Neuronal stem cell (in vitro differentiated cells): ENCODE data around the gene FERMT2.

ENCODE experiments used
- DNase-seq: peaks from one replicate; pipeline ENCODE4 v3.0.0-alpha.2; 2013; ENCODE audit warnings: low spot score
- H2AFZ ChIP-seq: one replicate; pipeline ENCODE4 v1.6.1; 2013; ENCODE audit warnings: mild to moderate bottlenecking, low read length, inconsistent platforms
- H2AK5ac ChIP-seq: 2 replicates; pipeline ENCODE4 v1.6.1; 2013; ENCODE audit warnings: low read depth, mild to moderate bottlenecking, inconsistent platforms, low read length, moderate library complexity, mixed read lengths
- H2BK120ac ChIP-seq: 2 replicates; pipeline ENCODE4 v1.6.1; 2013; ENCODE audit warnings: low read depth, mild to moderate bottlenecking, inconsistent platforms, low read length, moderate library complexity, mixed read lengths
- H2BK12ac ChIP-seq: one replicate; pipeline ENCODE4 v1.6.1; 2013; ENCODE audit warnings: low read length, inconsistent platforms
- H2BK15ac ChIP-seq: 2 replicates; pipeline ENCODE4 v1.6.1; 2013; ENCODE audit warnings: mild to moderate bottlenecking, low read length, inconsistent platforms, mixed read lengths
- H2BK5ac ChIP-seq: one replicate; pipeline ENCODE4 v1.6.1; 2013; ENCODE audit warnings: inconsistent platforms, mild to moderate bottlenecking, low read length, moderate library complexity
- H3K14ac ChIP-seq: one replicate; pipeline ENCODE4 v1.6.1; 2013; ENCODE audit warnings: low read length, inconsistent platforms
- H3K18ac ChIP-seq: 2 replicates; pipeline ENCODE4 v1.6.1; 2013; ENCODE audit warnings: low read length, inconsistent platforms
- H3K23ac ChIP-seq: 2 replicates; pipeline ENCODE4 v1.6.1; 2013; ENCODE audit warnings: low read depth, mild to moderate bottlenecking, mixed read lengths, low read length, inconsistent platforms; ENCODE audit not compliant: poor library complexity
- H3K27ac ChIP-seq: replicated peaks from 3 replicates; pipeline ENCODE4 v1.5.1; 2013; ENCODE audit warnings: low read length, inconsistent platforms
- H3K27me3 ChIP-seq, 3 experiments: 2 replicates each; pipeline ENCODE4 v1.6.1; 2013; ENCODE audit warnings: low read length in 3 of 3, mild to moderate bottlenecking in 2 of 3, inconsistent platforms in 1 of 3, low read depth in 1 of 3, mixed read lengths in 1 of 3, moderate library complexity in 1 of 3; ENCODE audit not compliant: control insufficient read depth in 3 of 3, insufficient read depth in 3 of 3
- H3K36me3 ChIP-seq, 2 donors: replicated peaks in 1 of 2; 2 replicates each; pipeline ENCODE4 v1.6.1; 2013; ENCODE audit warnings: low read length in 2 of 2; ENCODE audit not compliant: control insufficient read depth in 2 of 2, insufficient read depth in 2 of 2
- H3K4ac ChIP-seq: 2 replicates; pipeline ENCODE4 v1.6.1; 2013; ENCODE audit warnings: inconsistent platforms, mild to moderate bottlenecking, low read length, moderate library complexity
- H3K4me1 ChIP-seq, 2 donors: 1 replicate in 1 of 2; 2 replicates in 1 of 2; pipeline ENCODE4 v1.6.1; 2013; ENCODE audit warnings: low read length in 2 of 2, low read depth in 1 of 2; ENCODE audit not compliant: control insufficient read depth in 2 of 2, insufficient read depth in 1 of 2
- H3K4me2 ChIP-seq: one replicate; pipeline ENCODE4 v1.6.1; 2013; ENCODE audit warnings: mild to moderate bottlenecking, low read length, inconsistent platforms; ENCODE audit not compliant: insufficient read depth, poor library complexity, severe bottlenecking
- H3K4me3 ChIP-seq, 2 donors: 2 replicates each; pipeline ENCODE4 v1.5.1; 2013; ENCODE audit warnings: low read length in 2 of 2, mild to moderate bottlenecking in 2 of 2, inconsistent platforms in 1 of 2, moderate library complexity in 1 of 2
- H3K79me1 ChIP-seq: one replicate; pipeline ENCODE4 v1.6.1; 2013; ENCODE audit warnings: low read depth, mild to moderate bottlenecking, inconsistent platforms, low read length, moderate library complexity
- H3K9ac ChIP-seq: one replicate; pipeline ENCODE4 v1.6.1; 2013; ENCODE audit warnings: mild to moderate bottlenecking, low read depth, low read length, inconsistent platforms; ENCODE audit not compliant: poor library complexity
- H3K9me3 ChIP-seq, 2 donors: replicated peaks in 1 of 2; 2 replicates each; pipeline versions ENCODE3 to v1.6.1; 2013; ENCODE audit warnings: low read length in 2 of 2, mild to moderate bottlenecking in 2 of 2, inconsistent platforms in 1 of 2, low read depth in 1 of 2, mixed read lengths in 1 of 2, moderate library complexity in 1 of 2; ENCODE audit not compliant: control insufficient read depth in 2 of 2, insufficient read depth in 1 of 2
- H4K8ac ChIP-seq: one replicate; pipeline ENCODE4 v1.6.1; 2013; ENCODE audit warnings: low read depth, mild to moderate bottlenecking, inconsistent platforms, low read length, moderate library complexity
- H4K91ac ChIP-seq: one replicate; pipeline ENCODE4 v1.6.1; 2013; ENCODE audit warnings: low read length, low read depth, mild to moderate bottlenecking, inconsistent platforms; ENCODE audit not compliant: poor library complexity
- WGBS, 2 donors: extraction: QIAGEN DNeasy Blood & Tissue Kit; methylation state at CpG; one replicate each; pipeline ENCODE4 v1.1.7; 2013; ENCODE audit warnings: missing lambda C conversion rate in 2 of 2, mixed read lengths in 1 of 2; ENCODE audit not compliant: insufficient read length in 2 of 2, insufficient replicate concordance in 1 of 2; ENCODE audit errors: extremely low coverage in 2 of 2; 5-methylcytosine and 5-hydroxymethylcytosine counted together

Gene FERMT2

DNA sequence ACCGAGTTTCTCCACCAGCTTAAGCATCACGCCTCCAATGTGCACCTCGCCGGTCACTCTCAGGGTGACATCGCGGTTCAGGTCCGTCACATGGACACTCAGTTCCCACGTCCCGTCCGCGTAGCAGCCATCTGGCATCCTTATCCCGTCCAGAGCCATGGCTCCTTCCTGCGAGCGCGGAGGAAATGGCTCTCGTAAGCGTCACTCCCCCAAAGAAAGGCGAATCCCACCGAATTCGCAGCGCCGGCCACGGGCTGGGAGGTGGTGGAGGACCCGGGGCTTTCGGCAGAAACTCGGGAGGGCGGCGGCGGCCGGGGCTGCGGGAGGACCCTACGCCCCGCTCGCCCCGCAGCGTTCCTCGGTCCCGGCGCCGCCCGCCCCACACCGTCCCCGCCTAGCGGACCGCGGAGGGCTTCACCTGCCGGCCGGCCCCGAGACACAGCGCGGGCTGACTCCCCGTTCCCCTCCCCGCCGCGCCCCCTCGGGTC lies 396 bp downstream of the FERMT2 start:
- Histone ChIP-seq H3K18ac (peak overlapping the region; percentile 98), H3K4ac (peak overlapping the region; percentile 46), H3K36me3 (peaks cover 0 to 24% of the 10 kb centered on the region in 2 donors), H3K4me1 (peaks cover 7 to 17% of the 10 kb centered on the region in 2 donors), H3K14ac (peak overlapping the region; percentile 95), H2AK5ac (peak overlapping the region; percentile 40), H3K4me2 (peak overlapping the region; percentile 76), H3K4me3 (peak overlapping the region; percentile 76 to 96), H4K8ac (no peak overlapping the region), H2BK120ac (peak overlapping the region; percentile 89), H2AFZ (peak overlapping the region; percentile 82), H4K91ac (peak overlapping the region; percentile 27), H2BK12ac (peak overlapping the region; percentile 35), H3K9me3 (peaks cover 0 to 2% of the 10 kb centered on the region in 2 donors), H2BK5ac (peak overlapping the region; percentile 98), H3K79me1 (peaks cover 5% of the 10 kb centered on the region), H3K27ac (peak overlapping the region; percentile 97), H3K23ac (peak overlapping the region; percentile 92), H3K9ac (peak overlapping the region; percentile 99), H3K27me3 (no peaks in the 10 kb centered on the region), H2BK15ac (peak overlapping the region; percentile 60)
- peak; percentile 45 for DNase-seq
- no CpG with 5 or more reads among the region's 56 CpGs for WGBS, 2 donors

DNA sequence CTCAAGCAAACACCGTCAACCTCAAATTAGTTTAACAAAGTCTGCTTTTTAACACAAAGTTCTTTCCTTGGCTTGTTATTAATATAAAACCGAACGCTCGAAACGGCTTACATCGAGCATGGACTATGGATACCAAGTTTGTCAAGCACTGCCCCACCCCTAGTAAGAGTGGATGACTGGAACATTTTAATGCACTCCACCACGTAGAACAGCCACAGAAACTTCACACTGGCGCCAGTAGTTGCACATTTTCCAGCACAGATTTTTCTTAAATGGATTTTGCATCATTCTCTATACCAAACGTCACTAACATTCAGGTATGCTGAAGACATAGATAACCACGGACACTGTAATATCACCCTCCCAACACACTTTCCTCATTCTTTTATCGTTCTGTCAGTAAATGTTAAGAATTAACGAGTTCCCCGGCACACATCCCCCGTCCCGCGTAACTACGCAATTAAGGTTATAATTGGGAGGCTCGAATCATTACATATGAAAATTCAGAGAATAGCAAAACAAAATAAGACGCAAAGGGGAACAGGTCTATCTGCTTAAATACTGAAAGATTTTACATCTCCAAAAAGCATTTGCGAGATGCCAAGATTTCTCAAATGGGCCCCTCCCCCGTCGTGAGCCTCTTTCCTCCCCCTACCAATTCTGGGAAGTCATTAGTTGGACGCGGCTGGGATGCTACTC lies 990 bp downstream of the FERMT2 start:
- DNase-seq = no peak
- H3K79me1 ChIP-seq = peaks cover 5% of the 10 kb centered on the region
- H2BK5ac ChIP-seq = peak overlapping the region; percentile 98
- peaks cover 0 to 28% of the 10 kb centered on the region in 2 donors for H3K36me3 ChIP-seq
- peaks cover 0 to 2% of the 10 kb centered on the region in 2 donors for H3K9me3 ChIP-seq
- no peak overlapping the region for H3K4ac ChIP-seq
- peak overlapping the region; percentile 98 for H3K18ac ChIP-seq
- peaks cover 7 to 17% of the 10 kb centered on the region in 2 donors for H3K4me1 ChIP-seq
- H4K91ac ChIP-seq = no peak overlapping the region
- peak overlapping the region; percentile 14 for H2BK12ac ChIP-seq
- H3K4me2 ChIP-seq = peak overlapping the region; percentile 76
- peak overlapping the region; percentile 99 for H3K9ac ChIP-seq
- peak overlapping the region; percentile 82 for H2AFZ ChIP-seq
- peak overlapping the region; percentile 89 for H2BK120ac ChIP-seq
- no peaks in the 10 kb centered on the region for H3K27me3 ChIP-seq
- H3K14ac ChIP-seq = no peak overlapping the region
- peak overlapping the region; percentile 97 for H3K27ac ChIP-seq
- no peak overlapping the region for H2AK5ac ChIP-seq
- WGBS, 2 donors = no CpG with 5 or more reads among the region's 24 CpGs
- no peak overlapping the region for H2BK15ac ChIP-seq
- peak overlapping the region; percentile 92 for H3K23ac ChIP-seq
- H4K8ac ChIP-seq = no peak overlapping the region
- peak overlapping the region; percentile 76 to 96 for H3K4me3 ChIP-seq

DNA sequence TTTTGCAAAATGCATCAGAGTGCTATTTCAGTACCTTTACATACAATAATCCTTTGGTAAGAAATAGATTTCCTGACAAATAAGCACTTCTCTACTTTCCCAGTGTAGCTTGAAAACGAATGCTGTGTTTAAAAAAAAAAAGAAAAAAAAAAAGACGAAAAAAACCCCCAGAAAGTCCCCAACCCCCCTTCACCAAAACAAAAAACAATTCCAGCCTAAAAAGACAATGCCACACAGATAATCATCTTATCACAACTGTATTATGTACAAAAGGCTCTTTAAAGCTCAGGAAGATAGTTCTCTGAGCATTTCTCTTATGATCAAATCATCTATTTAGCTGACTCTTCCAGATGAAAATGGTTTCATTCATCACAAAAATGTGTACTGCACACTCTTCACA lies 1.6 kb downstream of the FERMT2 start:
- no peak overlapping the region for H3K4me2 ChIP-seq

DNA sequence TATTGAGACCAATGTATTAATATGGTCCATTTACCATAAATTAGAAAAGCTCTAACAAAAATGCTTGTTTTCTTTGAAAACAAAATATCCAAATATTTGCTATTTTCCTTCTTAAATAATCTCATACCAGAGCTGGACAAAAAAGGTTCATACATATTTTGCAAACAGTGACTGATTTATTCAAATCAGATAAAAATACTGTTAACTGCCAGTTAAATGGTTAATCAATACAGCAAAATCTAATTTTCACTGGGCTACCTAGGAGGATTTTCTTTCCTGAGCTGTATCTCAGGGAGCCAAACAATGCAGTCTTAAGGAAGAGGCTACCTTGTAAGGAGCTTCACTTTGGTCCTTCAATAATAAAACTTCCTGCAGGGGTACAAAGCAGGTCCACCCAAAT lies 2.0 kb downstream of the FERMT2 start:
- no peak overlapping the region for H4K91ac ChIP-seq
- H3K27me3 ChIP-seq = no peaks in the 10 kb centered on the region
- H3K9ac ChIP-seq = no peak overlapping the region
- H2AFZ ChIP-seq = no peak overlapping the region
- peaks cover 0 to 36% of the 10 kb centered on the region in 2 donors for H3K36me3 ChIP-seq
- H4K8ac ChIP-seq = no peak overlapping the region
- H2BK120ac ChIP-seq = no peak overlapping the region
- no peak overlapping the region for H2BK15ac ChIP-seq
- no peak overlapping the region for H3K23ac ChIP-seq
- peaks cover 0 to 2% of the 10 kb centered on the region in 2 donors for H3K9me3 ChIP-seq
- no peak overlapping the region for H2AK5ac ChIP-seq
- H3K4ac ChIP-seq = no peak overlapping the region
- no peak overlapping the region for H2BK12ac ChIP-seq
- H3K27ac ChIP-seq = no peak overlapping the region
- DNase-seq = no peak
- no peak overlapping the region for H3K14ac ChIP-seq
- peaks cover 3 to 15% of the 10 kb centered on the region in 2 donors for H3K4me1 ChIP-seq
- no peak overlapping the region for H2BK5ac ChIP-seq
- peak overlapping the region in 1 of 2 donors; percentile 76 for H3K4me3 ChIP-seq
- peaks cover 5% of the 10 kb centered on the region for H3K79me1 ChIP-seq
- H3K18ac ChIP-seq = no peak overlapping the region
- no peak overlapping the region for H3K4me2 ChIP-seq

More for the DNA sequence above, 1.6 kb downstream of the FERMT2 start:
- Histone ChIP-seq H3K9me3 (peaks cover 0 to 2% of the 10 kb centered on the region in 2 donors), H3K4ac (no peak overlapping the region), H2AFZ (no peak overlapping the region), H3K79me1 (peaks cover 5% of the 10 kb centered on the region), H3K27me3 (no peaks in the 10 kb centered on the region), H3K14ac (no peak overlapping the region), H3K4me1 (peaks cover 3 to 15% of the 10 kb centered on the region in 2 donors), H3K27ac (no peak overlapping the region), H3K23ac (no peak overlapping the region), H2AK5ac (no peak overlapping the region), H3K18ac (no peak overlapping the region), H3K4me3 (peak overlapping the region in 1 of 2 donors; percentile 76), H2BK12ac (no peak overlapping the region), H4K8ac (no peak overlapping the region), H3K36me3 (peaks cover 0 to 34% of the 10 kb centered on the region in 2 donors), H4K91ac (no peak overlapping the region), H3K9ac (no peak overlapping the region), H2BK15ac (no peak overlapping the region), H2BK5ac (no peak overlapping the region), H2BK120ac (no peak overlapping the region)
- no CpG with 5 or more reads among the region's 2 CpGs for WGBS, 2 donors
- DNase-seq = no peak
